SK-N-SH (cell line): ENCODE data around the gene AKAP3.

Source experiments
- CHD2 ChIP-seq: fragments of 150-350 bp; IDR thresholded peaks from 2 replicates; pipeline ENCODE4 v1.6.1; 2018; ENCODE audit warnings: low read length; ENCODE audit not compliant: partially characterized antibody
- CTCF ChIP-seq: fragments of 200-600 bp; sonication (generic); IDR thresholded peaks from 2 replicates; pipeline ENCODE4 v1.6.1; 2017; ENCODE audit warnings: antibody characterized with exemption, mild to moderate bottlenecking, moderate library complexity
- EP300 ChIP-seq, 2 experiments: IDR thresholded peaks; 2 replicates each; pipeline versions ENCODE4 v1.4.0 to v1.6.1; 2012; ENCODE audit warnings: borderline replicate concordance in 1 of 2, low read depth in 1 of 2, low read length in 1 of 2
- GATA2 ChIP-seq: sonication (generic); formaldehyde crosslinking; IDR thresholded peaks from 2 replicates; pipeline ENCODE4 v1.5.0; 2020; ENCODE audit warnings: mild to moderate bottlenecking, missing genetic modification reagents
- IRF3 ChIP-seq: fragments of 150-350 bp; IDR thresholded peaks from 2 replicates; pipeline ENCODE4 v1.6.1; 2016; ENCODE audit warnings: mild to moderate bottlenecking, low read depth, low read length
- MXI1 ChIP-seq: IDR thresholded peaks from 2 replicates; pipeline ENCODE4 v1.6.1; 2012; ENCODE audit warnings: mild to moderate bottlenecking, low read depth, low read length, improper control_type of control experiment
- NRF1 ChIP-seq: IDR thresholded peaks from 2 replicates; pipeline ENCODE4 v1.6.1; 2012; ENCODE audit warnings: low read depth, mild to moderate bottlenecking, low read length
- POLR2AphosphoS5 ChIP-seq: IDR thresholded peaks from 2 replicates; pipeline ENCODE4 v1.6.1; 2012; ENCODE audit warnings: low read depth, low read length
- TAF1 ChIP-seq: IDR thresholded peaks from 2 replicates; pipeline ENCODE4 v1.6.1; 2012; ENCODE audit warnings: low read depth, mild to moderate bottlenecking, low read length, moderate library complexity, borderline replicate concordance
- TEAD4 ChIP-seq: IDR thresholded peaks from 2 replicates; pipeline ENCODE4 v1.4.0; 2012; ENCODE audit warnings: mild to moderate bottlenecking, borderline replicate concordance; ENCODE audit not compliant: insufficient read depth
- USF2 ChIP-seq: fragments of 150-350 bp; IDR thresholded peaks from 2 replicates; pipeline ENCODE4 v1.6.1; 2017; ENCODE audit warnings: antibody characterized with exemption, low read length, low read depth, borderline replicate concordance
- YY1 ChIP-seq: IDR thresholded peaks from 2 replicates; pipeline ENCODE4 v1.4.0; 2012; ENCODE audit warnings: low read depth, mild to moderate bottlenecking

- no peak for TF ChIP-seq CTCF
- no peak for TF ChIP-seq POLR2AphosphoS5
- no peak for TF ChIP-seq TEAD4
- no peak for TF ChIP-seq USF2
- no peak for TF ChIP-seq TAF1
- TF ChIP-seq IRF3: no peak
- no peak for TF ChIP-seq EP300 (IDR thresholded peaks at IDR 0.05; ENCODE audit: borderline replicate concordance in 1 of 2, low read depth in 1 of 2, low read length in 1 of 2)
- no peak for TF ChIP-seq NRF1
- no peak for TF ChIP-seq YY1
- TF ChIP-seq MXI1: no peak
- no peak for TF ChIP-seq GATA2
- no peak for TF ChIP-seq CHD2
These were observed 82.4 kb downstream of the AKAP3 start for GRCh38 chr12:4566474-4566873.
